ENCODE results near the gene NDST4. TPM values are rescaled to one million over a fixed set of nuclear protein-coding genes. Genes with fewer than 3 reads are reported as not detected.

The NDST4 gene
- total and polyA plus RNA-seq, 2 of the 13 experiments (the other 11 are each of a cell fraction or from before 2014, with no cell fraction given): not detected

DNA sequence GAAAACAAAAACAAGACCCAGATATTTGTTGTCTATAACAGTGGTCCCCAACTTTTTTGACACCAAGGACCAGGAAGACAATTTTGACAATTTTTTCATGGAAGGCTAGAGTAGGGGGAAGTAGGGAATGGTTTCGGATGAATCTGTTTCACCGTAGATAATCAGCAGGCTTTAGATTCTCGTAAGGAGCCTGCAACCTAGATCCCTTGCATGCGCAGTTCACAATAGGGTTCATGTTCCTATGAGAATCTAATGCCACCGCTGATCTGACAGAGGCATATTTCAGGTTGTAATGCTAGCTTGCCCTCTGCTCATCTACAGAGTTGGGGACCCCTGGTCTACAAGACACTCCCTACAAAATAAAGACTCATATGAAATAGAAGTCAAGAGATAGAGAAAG, 229.8 kb downstream of the NDST4 start:
- ChIA-PET CTCF (ENCODE audit: low intra/inter-chr PET ratio, low total read pairs) (no interaction called here), POLR2A (no interaction called here)
- no peaks in the 10 kb centered on the region for H3K79me2 ChIP-seq (ENCODE audit: insufficient read depth, low read length)
- no peak for DNase-seq (ENCODE audit: low spot score)
- H2AFZ ChIP-seq (ENCODE audit: low read length): no peak overlapping the region
- H3K27ac ChIP-seq (ENCODE audit: extremely low read length, insufficient read depth, low read length): no peak overlapping the region
- intact Hi-C loops (cut with micrococcal nuclease; ENCODE audit: unreplicated experiment) (no loop called here), in situ Hi-C loops (cut with HindIII; ENCODE audit: extremely low pct_ligation_motif_present, low pct_unique_long_range_greater_than_20kb) (no loop called here)
- WGBS (ENCODE audit: low lambda C conversion rate): 31% methylated on average over 5 of the region's 5 CpGs
- H3K9ac ChIP-seq (ENCODE audit: insufficient read depth, low read depth, low read length): no peak overlapping the region
- BruUV-seq (replicated peaks): no TSS peak
- FAIRE-seq: no peak
- ATAC-seq: no peak
- no peak overlapping the region for H3K4me2 ChIP-seq (ENCODE audit: low read depth, low read length)
- no peaks in the 10 kb centered on the region for H3K9me3 ChIP-seq (ENCODE audit: low read length)
- no peak overlapping the region for H3K4me3 ChIP-seq (replicated peaks in 1 of 3; ENCODE audit: insufficient read depth in 1 of 3, low read depth in 2 of 3, low read length in 3 of 3)
- no peaks in the 10 kb centered on the region for H3K36me3 ChIP-seq (replicated peaks in 1 of 2; ENCODE audit: control insufficient read depth in 1 of 2, insufficient read depth in 2 of 2, low read length in 2 of 2)
- no peaks in the 10 kb centered on the region for H4K20me1 ChIP-seq (ENCODE audit: insufficient read depth, low read length)
- no peaks in the 10 kb centered on the region; a peak in 1 of 5 replicates for H3K27me3 ChIP-seq (ENCODE audit: control insufficient read depth in 1 of 2, insufficient read depth in 2 of 2, low read length in 2 of 2)
- TF ChIP-seq NCOR1 (IDR thresholded peaks at IDR 0.05; ENCODE audit: borderline replicate concordance, low read length): no peak
- TF ChIP-seq, protein P1, sequence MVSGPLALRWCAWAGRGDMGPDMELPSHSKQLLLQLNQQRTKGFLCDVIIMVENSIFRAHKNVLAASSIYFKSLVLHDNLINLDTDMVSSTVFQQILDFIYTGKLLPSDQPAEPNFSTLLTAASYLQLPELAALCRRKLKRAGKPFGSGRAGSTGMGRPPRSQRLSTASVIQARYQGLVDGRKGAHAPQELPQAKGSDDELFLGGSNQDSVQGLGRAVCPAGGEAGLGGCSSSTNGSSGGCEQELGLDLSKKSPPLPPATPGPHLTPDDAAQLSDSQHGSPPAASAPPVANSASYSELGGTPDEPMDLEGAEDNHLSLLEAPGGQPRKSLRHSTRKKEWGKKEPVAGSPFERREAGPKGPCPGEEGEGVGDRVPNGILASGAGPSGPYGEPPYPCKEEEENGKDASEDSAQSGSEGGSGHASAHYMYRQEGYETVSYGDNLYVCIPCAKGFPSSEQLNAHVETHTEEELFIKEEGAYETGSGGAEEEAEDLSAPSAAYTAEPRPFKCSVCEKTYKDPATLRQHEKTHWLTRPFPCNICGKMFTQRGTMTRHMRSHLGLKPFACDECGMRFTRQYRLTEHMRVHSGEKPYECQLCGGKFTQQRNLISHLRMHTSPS (CRISPR knock-in tag; IDR thresholded peaks at IDR 0.05; ENCODE audit: low read depth): no peak
- no peak for TF ChIP-seq ZNF317 (CRISPR knock-in tag; IDR thresholded peaks at IDR 0.05)
- TF ChIP-seq, protein P2, sequence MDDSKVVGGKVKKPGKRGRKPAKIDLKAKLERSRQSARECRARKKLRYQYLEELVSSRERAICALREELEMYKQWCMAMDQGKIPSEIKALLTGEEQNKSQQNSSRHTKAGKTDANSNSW (CRISPR knock-in tag; IDR thresholded peaks at IDR 0.05; ENCODE audit: borderline replicate concordance): no peak
- no peak for TF ChIP-seq HNRNPLL (IDR thresholded peaks at IDR 0.05; ENCODE audit: low read depth, low read length, poor library complexity, severe bottlenecking)
- TF ChIP-seq, protein P3, sequence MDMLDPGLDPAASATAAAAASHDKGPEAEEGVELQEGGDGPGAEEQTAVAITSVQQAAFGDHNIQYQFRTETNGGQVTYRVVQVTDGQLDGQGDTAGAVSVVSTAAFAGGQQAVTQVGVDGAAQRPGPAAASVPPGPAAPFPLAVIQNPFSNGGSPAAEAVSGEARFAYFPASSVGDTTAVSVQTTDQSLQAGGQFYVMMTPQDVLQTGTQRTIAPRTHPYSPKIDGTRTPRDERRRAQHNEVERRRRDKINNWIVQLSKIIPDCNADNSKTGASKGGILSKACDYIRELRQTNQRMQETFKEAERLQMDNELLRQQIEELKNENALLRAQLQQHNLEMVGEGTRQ (IDR thresholded peaks at IDR 0.05; ENCODE audit: low read depth, low read length): no peak
- TF ChIP-seq, protein P3 (CRISPR knock-in tag; IDR thresholded peaks at IDR 0.05; ENCODE audit: borderline replicate concordance): no peak
- no peak for TF ChIP-seq GABPB1 (CRISPR knock-in tag; IDR thresholded peaks at IDR 0.05)
- no peak for TF ChIP-seq POLR2G (IDR thresholded peaks at IDR 0.05; ENCODE audit: low read depth, low read length)
- TF ChIP-seq ZNF674 (CRISPR knock-in tag; IDR thresholded peaks at IDR 0.05; ENCODE audit: low read depth): no peak
- TF ChIP-seq SNAPC2 (CRISPR knock-in tag; IDR thresholded peaks at IDR 0.05): no peak
- no peak for TF ChIP-seq MNT (IDR thresholded peaks at IDR 0.05)
- TF ChIP-seq ZBTB21 (CRISPR knock-in tag; IDR thresholded peaks at IDR 0.05): no peak
- TF ChIP-seq SATB2 (CRISPR knock-in tag; IDR thresholded peaks at IDR 0.05): no peak
- no peaks in the 10 kb centered on the region for H3K4me1 ChIP-seq (ENCODE audit: insufficient read depth, low read length)
